GM21786 (cell line): ENCODE measurements around the gene AMH.

Experiments
- ATAC-seq: cut with Tn5 transposase; IDR thresholded peaks from one replicate; pipeline ENCODE4 v1.9.1; 2021; ENCODE audit not compliant: unreplicated experiment

AMH gene

GRCh38 chr19:2233601-2234280 lies 15.4 kb upstream of the AMH start:
- ATAC-seq: no peak

- ATAC-seq: no peak
These were observed 14.1 kb upstream of the AMH start for GRCh38 chr19:2234996-2235380.

GRCh38 chr19:2235381-2236063 lies 13.6 kb upstream of the AMH start:
- ATAC-seq: no peak

- ATAC-seq: no peak
These were observed 13.1 kb upstream of the AMH start for GRCh38 chr19:2236064-2236313.

- peak; percentile 70 for ATAC-seq
These were observed 12.6 kb upstream of the AMH start, which contains the start of the genes PLEKHJ1 and SF3A2 for GRCh38 chr19:2236314-2237050. PLEKHJ1 (minus strand) TSS chr19:2236329; CDS start chr19:2236248, 81 bp downstream. SF3A2 (plus strand) TSS chr19:2236824; CDS start chr19:2243419, 6,595 bp downstream.

GRCh38 chr19:2237051-2237868 lies 11.9 kb upstream of the AMH start:
- no peak for ATAC-seq

GRCh38 chr19:2237869-2238153 lies 11.3 kb upstream of the AMH start:
- no peak for ATAC-seq

- ATAC-seq: no peak
These were observed 9.9 kb upstream of the AMH start for GRCh38 chr19:2239173-2239572.

GRCh38 chr19:2239771-2240770 lies 9.1 kb upstream of the AMH start:
- ATAC-seq: no peak

- no peak for ATAC-seq
These were observed 8.0 kb upstream of the AMH start for GRCh38 chr19:2240881-2241760.

GRCh38 chr19:2242092-2242537 lies 7.0 kb upstream of the AMH start:
- no peak for ATAC-seq

- ATAC-seq: no peak
These were observed 6.3 kb upstream of the AMH start for GRCh38 chr19:2242816-2243215.

GRCh38 chr19:2243274-2244124 lies 5.6 kb upstream of the AMH start:
- ATAC-seq: no peak

GRCh38 chr19:2244125-2244411 lies 5.1 kb upstream of the AMH start:
- no peak for ATAC-seq

GRCh38 chr19:2244486-2244885 lies 4.6 kb upstream of the AMH start:
- ATAC-seq: no peak

GRCh38 chr19:2245273-2245672 lies 3.9 kb upstream of the AMH start:
- no peak for ATAC-seq

GRCh38 chr19:2246014-2246620 lies 3.0 kb upstream of the AMH start:
- no peak for ATAC-seq

- ATAC-seq: no peak
These were observed 2.2 kb upstream of the AMH start for GRCh38 chr19:2246801-2247361.
